NCI-H2196 (cell line): ENCODE data around the gene TMIE.

Source experiments
- DNase-seq: peaks from one replicate; lab custom pipeline; 2025; ENCODE audit not compliant: unreplicated experiment; lab: John Stamatoyannopoulos, UW

Gene TMIE

GRCh38 chr3:46706771-46707582 lies 5.8 kb downstream of the TMIE start:
- DNase-seq: no peak

DNA sequence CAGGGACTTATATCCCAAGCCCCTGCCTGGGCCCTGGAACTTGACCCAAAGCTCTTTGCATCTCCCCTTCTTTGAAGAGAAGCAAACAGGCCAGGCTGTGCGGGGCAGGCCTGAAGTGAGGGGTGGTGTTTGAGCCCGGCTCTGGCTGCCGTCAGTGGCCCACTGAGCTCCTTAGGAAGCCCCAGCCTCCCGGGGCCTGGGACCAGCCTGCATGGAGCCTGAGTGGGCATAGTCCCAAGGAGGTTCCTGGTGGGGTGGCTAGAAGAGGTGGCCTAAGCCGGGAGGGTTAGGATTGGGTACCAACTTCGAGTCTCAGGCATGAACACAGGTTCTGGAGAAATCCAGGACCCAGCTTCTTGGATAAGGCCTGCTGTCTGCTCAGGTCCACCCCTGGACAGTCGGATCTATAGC lies 6.4 kb downstream of the TMIE start:
- no peak for DNase-seq

- DNase-seq: no peak
Observed at GRCh38 chr3:46708401-46709156, 7.4 kb downstream of the TMIE start.

GRCh38 chr3:46709157-46709654 lies 8.0 kb downstream of the TMIE start:
- DNase-seq: no peak

GRCh38 chr3:46709721-46710120 lies 8.5 kb downstream of the TMIE start:
- no peak for DNase-seq

- no peak for DNase-seq
Observed at GRCh38 chr3:46710229-46710628, 9.0 kb downstream of the TMIE start.

GRCh38 chr3:46710671-46711295 lies 9.6 kb downstream of the TMIE start:
- no peak for DNase-seq

- DNase-seq: no peak
Observed at GRCh38 chr3:46711305-46711704, 10.1 kb downstream of the TMIE start.

- no peak for DNase-seq
Observed at GRCh38 chr3:46711760-46712159, 10.6 kb downstream of the TMIE start.

GRCh38 chr3:46712191-46713049 lies 11.2 kb downstream of the TMIE start:
- no peak for DNase-seq

DNA sequence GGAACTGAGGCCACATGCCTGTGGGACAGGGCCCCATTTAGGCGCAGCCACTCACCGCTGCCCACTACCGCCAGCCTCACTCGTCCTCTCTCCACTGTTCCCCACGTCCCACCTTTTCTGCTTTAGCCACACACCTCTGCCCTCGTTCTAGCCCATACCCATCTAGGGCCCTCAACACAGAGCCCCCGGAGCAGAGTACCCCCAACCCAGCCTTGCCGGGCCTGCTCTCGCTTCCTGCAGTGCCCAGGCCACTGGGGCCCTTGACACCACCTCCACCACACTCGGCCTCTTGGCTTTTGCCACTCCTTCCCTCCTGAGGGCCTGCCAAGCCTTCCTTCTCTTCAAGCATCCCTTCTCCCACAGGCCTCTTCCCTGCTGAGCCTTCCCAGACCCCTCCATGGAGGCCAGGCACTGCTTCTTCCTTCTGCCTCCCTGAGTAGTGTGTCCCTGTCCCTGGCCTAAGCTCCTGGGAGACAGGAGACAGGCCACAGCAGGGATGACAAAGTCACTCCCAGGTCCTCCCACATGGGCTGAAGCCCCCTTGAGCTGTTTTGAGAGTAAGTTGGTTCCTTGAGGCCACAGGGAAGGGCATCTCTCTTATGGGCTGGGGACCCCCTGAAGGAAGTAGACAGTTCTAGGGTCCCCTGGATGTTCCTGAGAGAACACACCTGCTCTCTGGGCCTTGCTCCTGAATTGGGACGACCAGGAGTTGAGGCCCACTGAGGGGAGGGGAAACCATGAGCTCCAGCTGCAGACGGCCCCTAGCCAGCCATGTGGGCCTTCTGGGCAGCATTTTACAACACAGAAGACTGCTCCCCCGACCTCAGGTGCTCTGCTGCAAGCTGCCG lies 12.1 kb downstream of the TMIE start:
- DNase-seq: no peak

DNA sequence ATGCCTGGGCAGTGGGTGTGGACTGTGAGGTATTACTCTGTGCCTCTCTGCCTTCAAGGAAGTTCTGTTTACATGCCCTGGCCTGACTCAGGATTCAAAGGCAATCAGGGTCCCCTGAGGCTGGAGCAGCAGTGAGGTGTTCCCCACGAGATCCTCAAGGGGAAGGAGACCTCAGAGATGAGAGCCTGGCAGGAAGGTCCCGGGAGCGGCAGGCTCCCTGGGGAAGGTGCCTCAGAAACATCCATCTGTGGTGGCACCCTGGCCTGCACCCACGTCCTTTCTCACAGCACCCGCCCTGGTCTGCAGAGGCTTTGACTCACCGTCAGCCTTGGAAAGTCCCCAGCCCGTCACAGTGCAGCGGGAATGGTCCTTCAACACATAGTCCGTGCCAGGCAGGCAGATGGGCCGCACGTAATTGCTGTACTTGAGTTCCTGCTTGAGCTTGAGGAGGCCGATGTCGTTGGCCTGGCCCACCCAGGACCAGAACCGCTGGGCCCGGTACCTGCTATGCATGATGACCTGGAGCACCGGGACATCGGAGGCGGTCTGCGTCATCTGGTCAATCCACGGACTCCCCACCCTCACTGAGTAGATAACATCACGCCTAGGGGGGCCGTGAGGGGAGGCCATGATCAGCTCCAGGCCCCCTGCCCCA lies 12.8 kb downstream of the TMIE start:
- DNase-seq: no peak

DNA sequence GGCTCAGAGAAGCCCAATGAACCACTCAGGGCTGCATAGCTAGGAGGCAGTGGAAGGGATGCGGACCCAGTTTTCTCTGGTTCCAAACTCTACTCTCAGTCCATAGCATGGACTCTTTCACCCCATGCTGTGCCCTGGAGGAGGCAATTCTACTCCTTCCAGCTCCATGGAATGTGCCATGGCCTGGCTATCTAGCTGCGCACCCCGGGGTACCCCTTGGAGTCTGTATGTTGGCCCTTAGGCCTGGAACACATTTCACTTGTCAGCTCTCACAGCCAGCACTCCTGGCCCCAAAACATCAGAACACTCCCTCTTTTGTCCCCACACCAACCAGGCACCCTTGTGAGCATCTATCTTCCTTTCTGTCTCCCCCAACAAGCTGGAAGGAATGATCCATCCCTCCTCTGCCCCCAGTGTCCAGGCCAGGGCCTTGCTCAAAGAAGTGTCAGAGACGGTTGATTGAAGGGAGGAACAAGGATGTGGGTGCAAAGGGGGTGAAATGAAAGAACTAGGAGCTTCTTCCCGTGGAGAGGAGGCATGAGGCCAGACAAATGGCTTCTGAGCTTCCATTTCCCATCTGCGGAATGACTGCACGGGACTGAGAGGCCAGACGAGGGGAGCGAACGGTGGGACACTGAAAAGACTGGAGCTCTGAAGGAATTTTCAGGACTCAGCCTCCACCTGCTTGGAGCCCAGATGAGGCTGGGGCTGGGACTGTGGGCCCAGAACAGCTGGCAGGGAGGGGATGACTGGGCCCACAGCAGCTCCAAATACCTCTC lies 13.7 kb downstream of the TMIE start:
- no peak for DNase-seq

DNA sequence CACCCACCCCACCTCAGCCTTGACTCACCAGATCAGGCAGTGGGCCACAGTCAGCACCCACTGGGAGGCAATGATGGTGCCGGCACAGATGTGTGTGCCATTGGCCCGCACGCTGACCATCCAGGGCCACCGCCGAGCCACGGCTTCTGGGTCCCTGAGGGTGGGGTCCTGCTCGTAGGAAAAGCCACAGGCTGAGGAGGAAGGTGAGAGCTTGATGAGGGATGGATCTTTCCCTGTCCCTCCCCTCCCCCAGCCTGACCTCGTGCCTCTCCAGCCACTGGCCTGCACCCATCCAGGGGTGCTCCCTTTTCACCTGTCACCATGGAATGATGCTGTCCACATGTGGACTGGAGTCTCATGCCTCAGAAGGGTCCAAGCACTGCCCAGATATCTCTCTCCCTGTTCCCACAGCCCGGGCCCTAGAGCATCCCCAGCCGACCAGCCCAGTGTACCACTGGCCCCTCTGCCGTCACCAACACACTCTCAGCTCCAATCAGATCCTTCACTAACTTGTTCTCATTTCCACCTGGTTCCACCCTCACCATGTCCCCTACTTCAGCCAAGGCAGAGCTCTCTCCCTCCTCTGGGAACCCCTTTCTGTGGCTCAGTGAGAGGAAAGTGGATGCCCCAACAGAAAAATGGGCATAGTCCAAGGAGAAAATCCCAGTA lies 14.4 kb downstream of the TMIE start:
- DNase-seq: no peak

DNA sequence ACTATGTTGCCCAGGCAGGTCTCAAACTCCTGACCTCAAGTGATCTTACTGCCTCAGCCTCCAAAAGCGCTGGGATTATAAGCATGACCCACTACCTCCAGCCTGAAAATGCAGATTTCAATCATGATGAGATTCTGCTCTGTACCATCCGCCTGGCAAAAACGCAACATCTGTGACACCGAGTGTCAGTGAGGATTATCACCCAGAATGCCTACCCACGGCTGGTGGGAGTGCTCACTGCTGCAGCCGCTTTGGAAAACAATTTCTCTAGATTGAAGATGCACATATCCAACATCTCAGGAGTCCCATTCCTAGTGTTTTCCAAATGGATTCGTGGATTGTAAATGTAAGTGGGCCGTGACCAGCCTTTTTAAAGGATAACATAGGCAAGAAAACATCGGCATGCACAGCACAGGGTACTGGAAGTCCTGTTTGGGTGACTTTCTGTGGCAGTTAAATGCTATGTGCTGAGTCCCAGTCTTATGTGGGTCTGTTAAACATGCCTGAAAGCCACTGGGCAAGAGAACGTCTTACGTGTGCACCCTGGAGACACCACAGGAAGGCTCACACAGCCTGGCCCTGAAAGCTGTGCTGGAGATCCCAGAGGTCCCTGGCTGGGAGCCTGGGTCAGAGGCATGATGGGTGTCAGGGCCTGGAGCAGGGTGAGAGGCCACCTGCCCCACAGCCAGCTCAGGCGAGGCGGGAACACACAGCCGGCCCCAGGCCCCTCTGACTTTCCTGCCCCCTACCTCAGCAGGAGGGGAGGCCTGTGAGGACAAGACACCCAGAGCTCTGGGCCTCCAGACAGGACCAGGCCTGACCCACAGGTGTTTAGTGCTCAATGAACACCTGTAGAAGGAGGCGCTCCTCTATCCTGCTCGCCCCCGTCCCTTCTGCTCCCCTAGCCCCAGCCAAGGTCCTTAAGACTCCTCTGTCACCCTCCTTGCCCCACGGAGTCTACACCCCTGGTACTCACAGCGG lies 15.6 kb downstream of the TMIE start:
- DNase-seq: no peak

GRCh38 chr3:46717447-46718231 lies 16.4 kb downstream of the TMIE start, which contains the start of gene PRSS50:
Gene PRSS50, minus strand, starts transcription at chr3:46717869. Its CDS starts 45 bp downstream, at chr3:46717824.
- no peak for DNase-seq
